ENCODE results near the gene CDH23.

The CDH23 gene

DNA sequence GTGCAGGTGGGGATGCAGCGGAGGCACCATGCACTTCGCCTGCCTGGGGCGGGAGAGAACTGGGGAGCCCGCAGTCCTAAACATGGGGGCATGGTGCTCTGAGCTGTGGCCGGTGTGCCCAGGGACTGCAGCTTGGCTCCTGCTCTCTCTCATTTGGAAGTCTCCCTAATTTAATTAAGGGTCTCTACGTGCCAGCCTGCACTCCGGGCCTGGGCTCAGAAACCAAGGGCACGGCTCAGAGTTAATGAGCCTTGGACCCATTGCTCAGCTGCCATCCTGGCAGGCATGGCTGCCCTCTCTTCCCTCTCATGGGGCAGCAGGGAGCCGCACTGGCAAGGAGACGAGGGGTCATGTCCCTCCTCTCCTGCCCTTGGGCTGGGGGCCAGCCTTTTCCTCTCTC, 115.6 kb downstream of the CDH23 start:
- no peak for DNase-seq (ENCODE audit: extremely low spot score)
- TF ChIP-seq BHLHE40 (IDR thresholded peaks at IDR 0.05; ENCODE audit: borderline replicate concordance) (no peak), ELF4 (IDR thresholded peaks at IDR 0.05) (no peak), CTBP1 (IDR thresholded peaks at IDR 0.05; ENCODE audit: borderline replicate concordance) (no peak), LEF1 (IDR thresholded peaks at IDR 0.05; ENCODE audit: borderline replicate concordance) (no peak), SP1 (IDR thresholded peaks at IDR 0.05) (no peak), HDGF (IDR thresholded peaks at IDR 0.05; ENCODE audit: borderline replicate concordance) (no peak), TARDBP (IDR thresholded peaks at IDR 0.05) (no peak), FOXM1 (IDR thresholded peaks at IDR 0.05; ENCODE audit: borderline replicate concordance) (no peak), FOXK2 (IDR thresholded peaks at IDR 0.05) (no peak), L3MBTL2 (conservative IDR thresholded peaks at IDR 0.05) (no peak), FOXA1 (IDR thresholded peaks at IDR 0.05) (no peak), PKNOX1 (IDR thresholded peaks at IDR 0.05) (no peak), SUZ12 (IDR thresholded peaks at IDR 0.05) (no peak), NFRKB (IDR thresholded peaks at IDR 0.05) (no peak), ARNT (IDR thresholded peaks at IDR 0.05) (no peak), ZNF384 (IDR thresholded peaks at IDR 0.05) (no peak)
- POLR2A ChIA-PET: no interaction called here
- CTCF ChIA-PET: no interaction called here

- POLR2A ChIA-PET: no interaction called here
- TF ChIP-seq NFRKB (IDR thresholded peaks at IDR 0.05) (no peak), TARDBP (IDR thresholded peaks at IDR 0.05) (no peak), L3MBTL2 (conservative IDR thresholded peaks at IDR 0.05) (no peak)
- no peak for DNase-seq (ENCODE audit: extremely low spot score)
- CTCF ChIA-PET: no interaction called here
These were observed 116.2 kb downstream of the CDH23 start for GRCh38 chr10:71512761-71513539.

DNA sequence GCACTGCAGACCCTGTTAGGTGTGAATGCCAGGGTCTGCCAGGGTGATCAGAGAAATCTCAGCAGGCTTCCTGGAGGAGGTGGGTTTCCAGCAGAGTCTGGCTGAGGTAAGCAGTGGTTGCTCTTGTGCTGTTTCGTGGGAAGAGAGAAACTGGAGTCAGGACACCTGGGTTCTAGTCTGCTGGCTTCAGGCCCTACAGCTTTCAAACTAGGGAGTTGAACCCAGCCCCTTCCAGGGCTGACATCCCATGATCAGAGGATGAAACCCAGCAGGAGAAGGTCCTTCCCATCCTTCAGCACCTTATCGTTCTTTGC, 116.8 kb downstream of the CDH23 start:
- DNase-seq (ENCODE audit: extremely low spot score): no peak
- POLR2A ChIA-PET: no interaction called here
- TF ChIP-seq ELF4 (IDR thresholded peaks at IDR 0.05): no peak
- TF ChIP-seq SUZ12 (IDR thresholded peaks at IDR 0.05): no peak
- TF ChIP-seq TARDBP (IDR thresholded peaks at IDR 0.05): no peak
- TF ChIP-seq NFRKB (IDR thresholded peaks at IDR 0.05): no peak
- no peak for TF ChIP-seq CTBP1 (IDR thresholded peaks at IDR 0.05; ENCODE audit: borderline replicate concordance)
- no peak for TF ChIP-seq ZNF384 (IDR thresholded peaks at IDR 0.05)
- TF ChIP-seq SP1 (IDR thresholded peaks at IDR 0.05): no peak
- TF ChIP-seq FOXA1 (IDR thresholded peaks at IDR 0.05): no peak
- TF ChIP-seq PKNOX1 (IDR thresholded peaks at IDR 0.05): no peak
- CTCF ChIA-PET: no interaction called here

- DNase-seq (ENCODE audit: extremely low spot score): no peak
- no peak for TF ChIP-seq SP1 (IDR thresholded peaks at IDR 0.05)
- CTCF ChIA-PET: no interaction called here
- POLR2A ChIA-PET: no interaction called here
These were observed 117.2 kb downstream of the CDH23 start for GRCh38 chr10:71513936-71514335.

DNA sequence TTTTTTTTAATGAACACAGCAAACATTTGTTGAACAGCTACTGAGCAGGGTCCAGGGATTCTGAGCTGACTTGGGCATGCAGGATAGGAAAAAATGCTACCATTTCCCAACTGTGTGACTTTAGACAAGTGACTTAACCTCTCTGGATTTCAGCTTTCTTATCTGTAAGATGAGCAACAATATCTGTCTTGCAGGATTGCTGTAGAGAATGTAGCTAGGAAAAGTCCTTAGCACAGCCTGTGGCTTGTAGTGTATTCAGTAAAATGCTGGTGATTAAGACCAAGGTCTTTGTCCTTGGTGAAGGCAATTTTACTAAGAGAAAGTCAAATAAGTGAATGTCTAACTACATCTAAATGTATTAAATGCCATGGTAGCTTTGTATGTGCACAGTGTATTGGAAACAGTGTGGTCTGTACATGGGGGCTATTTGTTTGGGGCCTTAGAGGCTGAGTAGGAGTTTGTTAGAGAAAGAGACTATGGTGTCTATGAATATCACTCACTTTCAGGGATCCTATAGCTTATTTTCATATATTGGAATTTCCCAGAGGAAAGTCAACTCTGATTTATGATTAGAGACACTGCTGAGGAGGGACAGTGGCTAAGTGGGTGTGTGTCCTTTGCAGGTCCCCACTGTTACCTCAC, 118.9 kb downstream of the CDH23 start:
- ChIA-PET POLR2A (no interaction called here), CTCF (interaction anchor here (1.6 kb wide), 1 partner anchor 54 kb away, joined by 4 read pairs; no protein-coding TSS in a partner anchor)
- no peak for TF ChIP-seq SUZ12 (IDR thresholded peaks at IDR 0.05)
- TF ChIP-seq CTBP1 (IDR thresholded peaks at IDR 0.05; ENCODE audit: borderline replicate concordance): no peak
- TF ChIP-seq ZNF384 (IDR thresholded peaks at IDR 0.05): no peak
- TF ChIP-seq TARDBP (IDR thresholded peaks at IDR 0.05): no peak
- no peak for TF ChIP-seq NFRKB (IDR thresholded peaks at IDR 0.05)
- TF ChIP-seq L3MBTL2 (conservative IDR thresholded peaks at IDR 0.05): no peak
- TF ChIP-seq FOXA1 (IDR thresholded peaks at IDR 0.05): no peak
- no peak for TF ChIP-seq LEF1 (IDR thresholded peaks at IDR 0.05; ENCODE audit: borderline replicate concordance)
- TF ChIP-seq SP1 (IDR thresholded peaks at IDR 0.05): no peak
- TF ChIP-seq PKNOX1 (IDR thresholded peaks at IDR 0.05): no peak
- TF ChIP-seq ELF4 (IDR thresholded peaks at IDR 0.05): no peak
- TF ChIP-seq HDGF (IDR thresholded peaks at IDR 0.05; ENCODE audit: borderline replicate concordance): no peak
- TF ChIP-seq FOXM1 (IDR thresholded peaks at IDR 0.05; ENCODE audit: borderline replicate concordance): no peak
- TF ChIP-seq ARNT (IDR thresholded peaks at IDR 0.05): no peak
- no peak for DNase-seq (ENCODE audit: extremely low spot score)

DNA sequence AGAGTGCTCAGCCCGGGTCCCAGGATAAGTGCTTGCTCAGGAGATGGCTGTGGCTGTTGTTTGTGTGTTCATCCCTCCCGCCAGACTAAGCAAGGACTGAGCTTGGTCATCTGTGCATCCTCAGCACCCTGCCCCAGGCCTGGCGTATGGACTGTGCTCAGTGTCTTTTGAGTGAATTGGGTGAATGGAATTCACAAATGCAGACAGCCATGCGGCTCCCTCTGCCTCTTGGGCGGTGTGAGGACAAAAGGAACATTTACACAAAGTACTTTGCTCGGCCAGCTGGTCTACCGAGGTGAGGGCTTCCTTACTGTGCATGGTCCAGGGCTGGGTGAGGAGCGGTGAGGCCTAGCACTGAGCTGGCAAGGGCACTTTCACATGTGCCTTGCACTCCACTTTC, 120.2 kb downstream of the CDH23 start:
- DNase-seq (ENCODE audit: extremely low spot score): no peak
- ChIA-PET POLR2A (no interaction called here), CTCF (interaction anchor here (0.6 to 1.0 kb wide), 2 partner anchors 30 to 139 kb away, joined by 3 read pairs; no protein-coding TSS in a partner anchor)
- no peak for TF ChIP-seq L3MBTL2 (conservative IDR thresholded peaks at IDR 0.05)
- TF ChIP-seq ZNF384 (IDR thresholded peaks at IDR 0.05): no peak
- no peak for TF ChIP-seq TARDBP (IDR thresholded peaks at IDR 0.05)
- TF ChIP-seq NFRKB (IDR thresholded peaks at IDR 0.05): no peak
- no peak for TF ChIP-seq FOXK2 (IDR thresholded peaks at IDR 0.05)
- TF ChIP-seq LEF1 (IDR thresholded peaks at IDR 0.05; ENCODE audit: borderline replicate concordance): no peak
- TF ChIP-seq FOXM1 (IDR thresholded peaks at IDR 0.05; ENCODE audit: borderline replicate concordance): no peak
- TF ChIP-seq CTBP1 (IDR thresholded peaks at IDR 0.05; ENCODE audit: borderline replicate concordance): no peak
- TF ChIP-seq BHLHE40 (IDR thresholded peaks at IDR 0.05; ENCODE audit: borderline replicate concordance): no peak
- TF ChIP-seq SP1 (IDR thresholded peaks at IDR 0.05): no peak
- TF ChIP-seq ELF4 (IDR thresholded peaks at IDR 0.05): no peak
- no peak for TF ChIP-seq ARNT (IDR thresholded peaks at IDR 0.05)

Data from HEK293T (cell line).